Skeletal muscle tissue (tissue), 4 donors: Measurements from ENCODE around the gene WDR18. TPM values are rescaled to one million over a fixed set of nuclear protein-coding genes. Genes with fewer than 3 reads are reported as not detected.

Experiments
- H3K27ac ChIP-seq: one replicate; pipeline ENCODE4 v1.7.0; 2013; ENCODE audit warnings: mild to moderate bottlenecking, low read depth, low read length, inconsistent platforms
- H3K27me3 ChIP-seq, 3 donors: one replicate each; pipeline ENCODE4 v1.7.0; 2013; ENCODE audit warnings: low read length in 3 of 3; ENCODE audit not compliant: control insufficient read depth in 3 of 3, insufficient read depth in 3 of 3
- H3K36me3 ChIP-seq, 3 donors: one replicate each; pipeline ENCODE4 v1.7.0; 2013; ENCODE audit warnings: low read length in 3 of 3; ENCODE audit not compliant: control insufficient read depth in 3 of 3, insufficient read depth in 3 of 3
- H3K4me1 ChIP-seq, 3 donors: one replicate each; pipeline ENCODE4 v1.7.0; 2013; ENCODE audit warnings: low read length in 3 of 3, mild to moderate bottlenecking in 3 of 3; ENCODE audit not compliant: control insufficient read depth in 3 of 3, insufficient read depth in 3 of 3
- H3K4me3 ChIP-seq, 3 donors: one replicate each; pipeline ENCODE4 v1.7.0; 2013; ENCODE audit warnings: low read length in 3 of 3
- H3K9ac ChIP-seq, 3 donors: one replicate each; pipeline ENCODE4 v1.7.0; 2013; ENCODE audit warnings: low read length in 3 of 3, mild to moderate bottlenecking in 3 of 3, moderate library complexity in 2 of 3, low read depth in 1 of 3
- H3K9me3 ChIP-seq, 3 donors: one replicate each; pipeline ENCODE4 v1.7.0; 2013; ENCODE audit warnings: low read length in 3 of 3; ENCODE audit not compliant: control insufficient read depth in 3 of 3
- total RNA-seq: library from RNA; depleted of rRNA; stranded (reverse); fragments of >200 nt; gene quantifications from one replicate; pipeline ENCODE4 v1.2.3, GENCODE V29; 2014
- donor health status: Osteomylitis.

The WDR18 gene
- total RNA-seq, 1 donor from 2014 or later = 35.5 TPM

GRCh38 chr19:998064-998463 lies 13.9 kb downstream of the WDR18 start:
- Histone ChIP-seq H3K36me3 (peaks cover 0 to 3% (median 1%) of the 10 kb centered on the region in 3 donors), H3K27ac (no peak overlapping the region), H3K27me3 (peaks cover 51 to 67% (median 67%) of the 10 kb centered on the region in 3 donors), H3K4me1 (peaks cover 0 to 16% (median 10%) of the 10 kb centered on the region in 3 donors), H3K9me3 (no peaks in the 10 kb centered on the region), H3K9ac (no peak overlapping the region), H3K4me3 (no peak overlapping the region)

GRCh38 chr19:999379-999719 lies 15.2 kb downstream of the WDR18 start:
- no peaks in the 10 kb centered on the region for H3K9me3 ChIP-seq
- no peak overlapping the region for H3K27ac ChIP-seq
- no peak overlapping the region for H3K4me3 ChIP-seq
- no peaks in the 10 kb centered on the region for H3K36me3 ChIP-seq
- H3K9ac ChIP-seq = no peak overlapping the region
- H3K27me3 ChIP-seq = peaks cover 61 to 79% (median 77%) of the 10 kb centered on the region in 3 donors
- H3K4me1 ChIP-seq = peaks cover 0 to 16% (median 10%) of the 10 kb centered on the region in 3 donors

- no peaks in the 10 kb centered on the region for H3K9me3 ChIP-seq
- no peak within 1 kb of the TSS for H3K9ac ChIP-seq
- no peak within 1 kb of the TSS for H3K4me3 ChIP-seq
- H3K4me1 ChIP-seq = peaks cover 0 to 15% (median 10%) of the 10 kb centered on the region in 3 donors
- no peak within 1 kb of the TSS for H3K27ac ChIP-seq
- H3K27me3 ChIP-seq = peaks cover 59 to 80% (median 74%) of the 10 kb centered on the region in 3 donors
- H3K36me3 ChIP-seq = no peaks in the 10 kb centered on the region
Measured at GRCh38 chr19:1000095-1000494, 15.9 kb downstream of the WDR18 start, which contains the start of gene GRIN3B. TSS of gene GRIN3B (plus strand) at chr19:1000419. CDS start at chr19:1000438, 19 bp downstream.

GRCh38 chr19:1000591-1001537 lies 16.7 kb downstream of the WDR18 start:
- Histone ChIP-seq H3K36me3 (no peaks in the 10 kb centered on the region), H3K4me3 (no peak overlapping the region), H3K27ac (no peak overlapping the region), H3K27me3 (peaks cover 52 to 72% (median 69%) of the 10 kb centered on the region in 3 donors), H3K4me1 (peaks cover 0 to 11% (median 7%) of the 10 kb centered on the region in 3 donors), H3K9ac (no peak overlapping the region), H3K9me3 (no peaks in the 10 kb centered on the region)

- Histone ChIP-seq H3K27me3 (peaks cover 45 to 64% (median 61%) of the 10 kb centered on the region in 3 donors), H3K9ac (no peak overlapping the region), H3K4me3 (no peak overlapping the region), H3K4me1 (peaks cover 0 to 6% (median 0%) of the 10 kb centered on the region in 3 donors), H3K36me3 (no peaks in the 10 kb centered on the region), H3K9me3 (no peaks in the 10 kb centered on the region), H3K27ac (no peak overlapping the region)
Measured at GRCh38 chr19:1001538-1002166, 17.5 kb downstream of the WDR18 start.

GRCh38 chr19:1002600-1002999 lies 18.5 kb downstream of the WDR18 start:
- Histone ChIP-seq H3K36me3 (no peaks in the 10 kb centered on the region), H3K4me3 (no peak overlapping the region), H3K9me3 (no peaks in the 10 kb centered on the region), H3K27me3 (peaks cover 38 to 56% (median 54%) of the 10 kb centered on the region in 3 donors), H3K4me1 (peaks cover 0 to 6% (median 0%) of the 10 kb centered on the region in 3 donors), H3K9ac (no peak overlapping the region), H3K27ac (no peak overlapping the region)

- no peaks in the 10 kb centered on the region for H3K9me3 ChIP-seq
- H3K27me3 ChIP-seq = peaks cover 32 to 49% (median 47%) of the 10 kb centered on the region in 3 donors
- no peak overlapping the region for H3K4me3 ChIP-seq
- H3K9ac ChIP-seq = no peak overlapping the region
- H3K27ac ChIP-seq = no peak overlapping the region
- H3K4me1 ChIP-seq = peaks cover 0 to 6% (median 0%) of the 10 kb centered on the region in 3 donors
- no peaks in the 10 kb centered on the region for H3K36me3 ChIP-seq
Measured at GRCh38 chr19:1003283-1003682, 19.1 kb downstream of the WDR18 start.

GRCh38 chr19:1004204-1004802 lies 20.2 kb downstream of the WDR18 start:
- Histone ChIP-seq H3K9ac (no peak overlapping the region), H3K4me3 (no peak overlapping the region), H3K36me3 (peaks cover 0 to 2% (median 0%) of the 10 kb centered on the region in 3 donors), H3K9me3 (no peaks in the 10 kb centered on the region), H3K27me3 (peaks cover 23 to 39% (median 38%) of the 10 kb centered on the region in 3 donors), H3K27ac (no peak overlapping the region), H3K4me1 (peaks cover 0 to 6% (median 0%) of the 10 kb centered on the region in 3 donors)

GRCh38 chr19:1004803-1005664 lies 20.9 kb downstream of the WDR18 start:
- Histone ChIP-seq H3K9ac (no peak overlapping the region), H3K27ac (no peak overlapping the region), H3K27me3 (peaks cover 20 to 36% (median 35%) of the 10 kb centered on the region in 3 donors), H3K9me3 (no peaks in the 10 kb centered on the region), H3K4me1 (peaks cover 0 to 6% (median 0%) of the 10 kb centered on the region in 3 donors), H3K36me3 (peaks cover 0 to 7% (median 3%) of the 10 kb centered on the region in 3 donors), H3K4me3 (no peak overlapping the region)
